HEK293T (cell line): ENCODE measurements around the gene METTL26.

ENCODE experiments used
- BHLHE40 ChIP-seq: fragments of 450-650 bp; IDR thresholded peaks from 2 replicates; pipeline ENCODE4 v1.6.1; 2016; ENCODE audit warnings: mild to moderate bottlenecking, moderate library complexity, borderline replicate concordance
- FOXK2 ChIP-seq: fragments of 450-650 bp; IDR thresholded peaks from 2 replicates; pipeline ENCODE4 v1.6.1; 2016; ENCODE audit warnings: mild to moderate bottlenecking
- L3MBTL2 ChIP-seq: fragments of 450-650 bp; conservative IDR thresholded peaks from 2 replicates; pipeline ENCODE4 v1.6.1; 2016; ENCODE audit warnings: mild to moderate bottlenecking
- NFRKB ChIP-seq: fragments of 450-650 bp; IDR thresholded peaks from 2 replicates; pipeline ENCODE4 v1.6.1; 2016; ENCODE audit warnings: mild to moderate bottlenecking, moderate library complexity

DNA sequence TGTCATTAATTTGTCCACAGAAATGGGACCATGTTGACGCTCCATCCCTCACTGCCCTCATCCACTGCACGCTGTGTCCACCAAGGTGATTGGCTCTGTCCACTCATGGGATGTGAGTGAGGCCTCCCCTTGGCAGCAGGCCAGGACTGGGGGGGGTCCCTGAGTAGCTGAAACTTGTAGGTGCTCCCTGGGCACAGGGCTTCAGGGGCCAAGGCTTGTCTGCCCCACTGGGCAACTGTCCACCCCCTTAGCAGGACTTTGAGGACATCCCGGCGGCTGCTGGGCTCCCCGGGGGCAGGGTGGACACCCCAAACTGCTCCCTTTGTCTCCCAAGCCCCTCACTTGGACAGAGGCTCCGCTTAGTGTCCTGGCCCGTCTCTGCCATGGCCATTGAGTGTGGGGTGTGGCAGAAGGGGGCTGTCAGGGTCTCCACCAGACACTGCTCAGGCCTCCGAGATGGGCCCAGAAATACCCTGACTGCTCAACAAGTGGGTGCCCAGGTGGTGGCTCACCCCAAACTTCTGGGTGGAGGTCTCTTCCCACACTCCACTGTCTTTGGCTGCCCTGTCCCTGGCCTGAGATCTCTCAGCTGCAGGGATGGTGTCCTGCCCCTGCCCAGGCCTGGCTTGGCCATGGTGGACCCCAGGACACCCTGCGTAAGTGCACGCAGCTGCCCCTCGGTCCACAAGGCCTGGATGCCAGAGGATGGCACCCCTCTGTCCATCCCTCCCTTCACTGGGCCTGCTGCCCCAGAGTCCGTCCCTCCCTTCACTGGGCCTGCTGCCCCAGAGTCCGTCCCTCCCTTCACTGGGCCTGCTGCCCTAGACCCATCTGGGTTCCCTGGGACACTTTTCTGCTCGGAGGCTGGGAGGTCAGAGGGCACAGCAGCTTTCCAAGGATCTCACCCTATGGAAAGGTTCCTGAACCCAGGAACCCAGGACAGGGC, 49.2 kb downstream of the METTL26 start:
- TF ChIP-seq NFRKB (no peak), L3MBTL2 (no peak), FOXK2 (no peak), BHLHE40 (no peak)
